Aorta (tissue), 5 donors: ENCODE data around the gene PHACTR2. TPM values are rescaled to one million over a fixed set of nuclear protein-coding genes. Genes with fewer than 3 reads are reported as not detected.
A peak's percentile ranks its signal among the peaks of the same experiment; 100 is the strongest.
"Not testable (repeated sequence)": the region's sequence is repeated elsewhere in the genome, so short reads cannot be mapped to it uniquely, and the experiment has no call there.

Experiments used
- ATAC-seq: fragments of 200-7000 bp; cut with Tn5 transposase; one replicate; pipeline ENCODE4 v1.9.1; 2022; ENCODE audit warnings: moderate library complexity; ENCODE audit not compliant: low FRiP score
- DNase-seq, 2 donors: peaks; one replicate each; pipeline ENCODE4 v3.0.0-alpha.2; 2020
- H3K27ac ChIP-seq, 2 donors: one replicate each; pipeline ENCODE4 v1.5.1; 2013; ENCODE audit warnings: low read length in 2 of 2, mild to moderate bottlenecking in 2 of 2, moderate library complexity in 2 of 2, control low read depth in 1 of 2, inconsistent platforms in 1 of 2, low read depth in 1 of 2
- H3K27me3 ChIP-seq, 2 donors: one replicate each; pipeline ENCODE4 v1.6.1; 2013; ENCODE audit warnings: control low read depth in 1 of 2, low read length in 1 of 2, mild to moderate bottlenecking in 1 of 2, moderate library complexity in 1 of 2; ENCODE audit not compliant: insufficient read depth in 2 of 2, control insufficient read depth in 1 of 2
- H3K36me3 ChIP-seq, 2 donors: one replicate each; pipeline ENCODE4 v1.6.1; 2013; ENCODE audit warnings: control low read depth in 1 of 2, low read length in 1 of 2, mild to moderate bottlenecking in 1 of 2; ENCODE audit not compliant: insufficient read depth in 2 of 2, control insufficient read depth in 1 of 2
- H3K4me1 ChIP-seq, 2 donors: one replicate each; pipeline ENCODE4 v1.6.1; 2013; ENCODE audit warnings: low read length in 2 of 2, control low read depth in 1 of 2, mild to moderate bottlenecking in 1 of 2, moderate library complexity in 1 of 2; ENCODE audit not compliant: insufficient read depth in 2 of 2, control insufficient read depth in 1 of 2
- H3K4me3 ChIP-seq, 2 donors: one replicate each; pipeline ENCODE4 v1.5.1; 2013; ENCODE audit warnings: low read length in 2 of 2, control low read depth in 1 of 2, mild to moderate bottlenecking in 1 of 2
- H3K9me3 ChIP-seq: one replicate; pipeline ENCODE4 v1.6.1; 2013; ENCODE audit warnings: mild to moderate bottlenecking, low read length; ENCODE audit not compliant: control insufficient read depth
- WGBS, 2 donors: extraction: QIAGEN DNeasy Blood & Tissue Kit; methylation state at CpG; one replicate each; pipeline ENCODE4 v1.1.7; 2013; 5-methylcytosine and 5-hydroxymethylcytosine counted together
- intact Hi-C, 2 donors: fragments of 100-400 bp; cut with DNase I; formaldehyde crosslinking; loops; one replicate each; pipeline versions ENCODE4 v1.14.2 to v1.15.0; 2022
- polyA plus RNA-seq, 2 donors: library from polyadenylated mRNA; stranded (reverse); fragments of 200-250 nt; gene quantifications; one replicate each; pipeline ENCODE4 v1.2.3, GENCODE V29; 2013
- total RNA-seq, 2 donors: library from RNA; stranded (reverse); fragmentation: NEBNext Ultra II Directional; extraction: Animal tissue kit (Norgen Biotek cat#: 25700); gene quantifications; one replicate each; pipeline ENCODE4 v1.2.1, GENCODE V29; 2021
- donor health status: healthy with polysubstance abuse.
- donor health status: Bipolar disorder and iron deficiency.
- donor health status: DM: no; HTN: no; CAD: no.
- donor health status: DM: no; HTN: no; CAD: no.
- donor health status: DM: yes; HTN: yes; CAD: no.

PHACTR2 gene
- total and polyA plus RNA-seq, 4 donors, result 15.3 to 96.8 (median 51.2) TPM

GRCh38 chr6:143782481-143782880 lies 104.7 kb downstream of the PHACTR2 start:
- WGBS, 2 donors, result 6 to 7% methylated on average over 5 of the region's 5 CpGs
- no peak for ATAC-seq
- peak overlapping the region in 1 of 2 donors; percentile 43 for H3K27ac ChIP-seq

GRCh38 chr6:143783077-143783476 lies 105.3 kb downstream of the PHACTR2 start:
- Histone ChIP-seq H3K27ac (peak overlapping the region in 1 of 2 donors; percentile 43), H3K4me3 (no peak overlapping the region), H3K4me1 (no peaks in the 10 kb centered on the region), H3K27me3 (no peaks in the 10 kb centered on the region), H3K36me3 (peaks cover 0 to 6% of the 10 kb centered on the region in 2 donors), H3K9me3 (no peaks in the 10 kb centered on the region)
- intact Hi-C loops, result no loop called here
- WGBS, 2 donors, result 77 to 78% methylated on average over 3 of the region's 3 CpGs
- no peak for DNase-seq
- ATAC-seq, result no peak

More at GRCh38 chr6:143782481-143782880, 104.7 kb downstream of the PHACTR2 start:
- DNase-seq, result no peak
- no peaks in the 10 kb centered on the region for H3K9me3 ChIP-seq
- H3K27me3 ChIP-seq, result no peaks in the 10 kb centered on the region
- intact Hi-C loops, result no loop called here
- no peak overlapping the region for H3K4me3 ChIP-seq
- H3K36me3 ChIP-seq, result peaks cover 0 to 6% of the 10 kb centered on the region in 2 donors
- no peaks in the 10 kb centered on the region for H3K4me1 ChIP-seq

- Histone ChIP-seq H3K4me3 (no peak overlapping the region), H3K27ac (no peak overlapping the region), H3K4me1 (no peaks in the 10 kb centered on the region), H3K9me3 (no peaks in the 10 kb centered on the region), H3K27me3 (no peaks in the 10 kb centered on the region), H3K36me3 (peaks cover 0 to 6% of the 10 kb centered on the region in 2 donors)
- intact Hi-C loops, result no loop called here
- ATAC-seq (no peak), DNase-seq (no peak)
Measured at GRCh38 chr6:143784316-143784715, 106.6 kb downstream of the PHACTR2 start.

- H3K9me3 ChIP-seq, H3K36me3 ChIP-seq, H3K4me1 ChIP-seq, H3K27ac ChIP-seq, DNase-seq, intact Hi-C loops, H3K27me3 ChIP-seq, ATAC-seq, H3K4me3 ChIP-seq: not testable (repeated sequence)
Measured at GRCh38 chr6:143786371-143786770, 108.6 kb downstream of the PHACTR2 start.

GRCh38 chr6:143792402-143793279 lies 114.9 kb downstream of the PHACTR2 start:
- no peak for DNase-seq
- 63 to 77% methylated on average over 3 of the region's 3 CpGs for WGBS, 2 donors
- Histone ChIP-seq H3K4me3 (no peak overlapping the region), H3K27me3 (no peaks in the 10 kb centered on the region), H3K4me1 (no peaks in the 10 kb centered on the region), H3K9me3 (peaks cover 5% of the 10 kb centered on the region), H3K27ac (no peak overlapping the region), H3K36me3 (peaks cover 4 to 10% of the 10 kb centered on the region in 2 donors)
- intact Hi-C loops, result no loop called here
- no peak for ATAC-seq

GRCh38 chr6:143793280-143793619 lies 115.5 kb downstream of the PHACTR2 start:
- H3K9me3 ChIP-seq, result peaks cover 5% of the 10 kb centered on the region
- H3K4me1 ChIP-seq, result no peaks in the 10 kb centered on the region
- no peak overlapping the region for H3K27ac ChIP-seq
- intact Hi-C loops, result no loop called here
- DNase-seq (no peak), ATAC-seq (no peak)
- no peaks in the 10 kb centered on the region for H3K27me3 ChIP-seq
- no peak overlapping the region for H3K4me3 ChIP-seq
- H3K36me3 ChIP-seq, result peaks cover 4 to 10% of the 10 kb centered on the region in 2 donors

- H3K36me3 ChIP-seq, ATAC-seq, H3K4me1 ChIP-seq, H3K4me3 ChIP-seq, H3K27ac ChIP-seq, DNase-seq, intact Hi-C loops, H3K27me3 ChIP-seq, H3K9me3 ChIP-seq: not testable (repeated sequence)
- WGBS, 2 donors, result 90 to 99% methylated on average over 2 of the region's 2 CpGs
Measured at GRCh38 chr6:143796551-143796950, 118.8 kb downstream of the PHACTR2 start.

GRCh38 chr6:143798487-143798886 lies 120.7 kb downstream of the PHACTR2 start:
- intact Hi-C loops, H3K4me3 ChIP-seq, H3K4me1 ChIP-seq, H3K27me3 ChIP-seq, H3K36me3 ChIP-seq, H3K9me3 ChIP-seq, H3K27ac ChIP-seq, DNase-seq, ATAC-seq: not testable (repeated sequence)
- WGBS, 2 donors, result 96 to 97% methylated on average over 3 of the region's 3 CpGs
